Neuron (in vitro differentiated cells): ENCODE measurements around the gene MUC6.

Experiments used
- H2AFZ ChIP-seq: one replicate; pipeline ENCODE4 v1.6.1; 2013; ENCODE audit warnings: low read depth, mild to moderate bottlenecking, inconsistent platforms, low read length, moderate library complexity
- H3K27me3 ChIP-seq: one replicate; pipeline ENCODE4 v1.6.1; 2013; ENCODE audit warnings: low read length; ENCODE audit not compliant: insufficient read depth
- H3K36me3 ChIP-seq: one replicate; pipeline ENCODE4 v1.6.1; 2013; ENCODE audit warnings: low read length; ENCODE audit not compliant: insufficient read depth
- H3K4me1 ChIP-seq: one replicate; pipeline ENCODE4 v1.6.1; 2013; ENCODE audit warnings: low read length; ENCODE audit not compliant: insufficient read depth
- H3K4me3 ChIP-seq: 2 replicates; pipeline ENCODE4 v1.5.1; 2013; ENCODE audit warnings: mild to moderate bottlenecking, low read length, moderate library complexity
- H3K9me3 ChIP-seq: one replicate; pipeline ENCODE4 v1.6.1; 2013; ENCODE audit warnings: low read length

MUC6 gene

DNA sequence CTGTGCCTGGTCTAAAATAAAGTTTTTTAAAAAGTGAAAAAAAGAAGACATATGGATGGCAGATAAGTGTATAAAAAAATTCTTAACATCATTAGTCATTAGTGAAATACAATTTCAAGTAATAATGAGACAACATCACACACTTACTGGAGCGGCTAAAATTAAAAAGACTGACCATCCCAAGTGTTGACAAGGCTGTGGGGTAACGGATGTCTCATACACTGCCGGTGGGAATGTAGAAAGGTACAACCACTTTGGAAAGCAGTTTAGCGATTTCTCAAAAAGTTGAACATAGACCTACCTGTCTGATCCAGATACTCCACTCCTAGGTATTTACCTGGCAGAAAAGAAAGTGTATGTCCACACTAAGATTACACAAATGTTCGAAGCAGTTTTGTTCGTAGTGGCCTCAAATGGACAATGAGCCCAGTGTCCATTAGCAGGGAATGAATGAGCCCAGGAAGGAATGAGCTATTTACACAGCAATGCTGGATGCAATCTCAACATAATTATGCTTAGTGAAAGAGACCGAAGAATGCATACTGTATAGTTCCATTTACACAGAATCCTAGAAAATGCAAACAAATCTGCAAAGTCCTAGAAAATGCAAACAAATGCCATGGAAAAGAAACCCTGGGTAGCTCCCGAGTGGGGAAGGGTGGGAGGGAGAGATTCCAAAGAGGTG lies 31.4 kb upstream of the MUC6 start:
- Histone ChIP-seq H2AFZ (no peak overlapping the region), H3K9me3 (peaks cover 2% of the 10 kb centered on the region), H3K36me3 (no peaks in the 10 kb centered on the region)

DNA sequence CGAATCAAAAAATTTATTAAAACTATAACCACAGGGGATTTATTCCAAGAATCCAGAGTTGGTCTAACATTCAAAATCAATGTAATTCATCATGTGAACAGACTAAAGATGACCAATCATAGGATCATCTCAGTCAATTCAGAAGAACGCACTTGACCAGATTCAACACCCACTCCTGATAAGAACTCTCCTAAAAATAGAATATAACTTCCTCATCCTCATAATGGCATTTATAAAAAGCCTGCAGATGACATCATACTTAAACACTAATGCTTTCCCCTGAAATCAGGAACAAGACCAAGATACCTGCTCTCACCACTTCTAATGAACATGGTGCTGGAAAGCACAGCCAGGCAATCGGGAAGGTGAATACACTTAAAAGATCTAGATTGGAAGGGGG lies 27.6 kb upstream of the MUC6 start:
- H3K4me1 ChIP-seq: no peaks in the 10 kb centered on the region
- no peaks in the 10 kb centered on the region for H3K36me3 ChIP-seq
- H3K4me3 ChIP-seq: no peak overlapping the region
- H2AFZ ChIP-seq: no peak overlapping the region
- no peaks in the 10 kb centered on the region for H3K27me3 ChIP-seq
- H3K9me3 ChIP-seq: peaks cover 5% of the 10 kb centered on the region

More for the DNA sequence above, 31.4 kb upstream of the MUC6 start:
- Histone ChIP-seq H3K4me1 (no peaks in the 10 kb centered on the region), H3K4me3 (no peak overlapping the region), H3K27me3 (peaks cover 1% of the 10 kb centered on the region)

DNA sequence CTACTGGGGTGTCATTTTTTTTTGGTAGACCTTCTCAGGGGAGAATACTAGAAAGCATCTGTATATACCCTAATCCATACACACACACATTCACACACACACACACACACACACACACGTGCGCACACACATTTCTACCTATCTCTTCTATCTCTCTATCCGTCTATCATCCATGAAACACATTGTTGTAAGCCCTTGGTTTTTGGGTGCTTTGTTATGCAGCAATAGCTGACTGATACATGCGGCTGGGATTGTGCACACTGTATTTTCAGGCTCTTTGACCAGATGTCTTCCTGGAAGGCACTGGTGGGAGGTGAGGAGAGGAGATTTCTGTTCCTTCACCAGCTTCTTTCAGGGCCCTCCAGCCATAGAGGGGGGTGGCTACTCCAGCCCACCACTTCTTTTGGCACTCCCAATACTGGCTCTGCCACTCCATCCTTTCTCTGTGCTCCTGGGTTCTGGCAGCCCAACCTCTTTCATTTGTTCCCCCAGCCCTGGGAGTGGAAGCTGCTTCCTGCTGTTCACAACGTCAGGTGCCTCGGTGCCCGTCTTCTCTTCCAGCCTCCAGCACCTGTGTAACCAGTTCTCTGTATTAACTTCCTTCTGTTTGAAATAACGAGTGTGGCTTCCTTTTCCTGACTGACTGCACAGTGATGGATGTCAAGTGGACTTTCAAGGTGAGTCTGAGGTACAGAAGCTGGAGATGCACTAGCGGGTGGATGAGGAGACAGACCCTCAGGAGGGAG lies 25.7 kb upstream of the MUC6 start:
- Histone ChIP-seq H2AFZ (no peak overlapping the region), H3K9me3 (peaks cover 6% of the 10 kb centered on the region), H3K27me3 (no peaks in the 10 kb centered on the region), H3K4me1 (no peaks in the 10 kb centered on the region), H3K36me3 (no peaks in the 10 kb centered on the region), H3K4me3 (no peak overlapping the region)

DNA sequence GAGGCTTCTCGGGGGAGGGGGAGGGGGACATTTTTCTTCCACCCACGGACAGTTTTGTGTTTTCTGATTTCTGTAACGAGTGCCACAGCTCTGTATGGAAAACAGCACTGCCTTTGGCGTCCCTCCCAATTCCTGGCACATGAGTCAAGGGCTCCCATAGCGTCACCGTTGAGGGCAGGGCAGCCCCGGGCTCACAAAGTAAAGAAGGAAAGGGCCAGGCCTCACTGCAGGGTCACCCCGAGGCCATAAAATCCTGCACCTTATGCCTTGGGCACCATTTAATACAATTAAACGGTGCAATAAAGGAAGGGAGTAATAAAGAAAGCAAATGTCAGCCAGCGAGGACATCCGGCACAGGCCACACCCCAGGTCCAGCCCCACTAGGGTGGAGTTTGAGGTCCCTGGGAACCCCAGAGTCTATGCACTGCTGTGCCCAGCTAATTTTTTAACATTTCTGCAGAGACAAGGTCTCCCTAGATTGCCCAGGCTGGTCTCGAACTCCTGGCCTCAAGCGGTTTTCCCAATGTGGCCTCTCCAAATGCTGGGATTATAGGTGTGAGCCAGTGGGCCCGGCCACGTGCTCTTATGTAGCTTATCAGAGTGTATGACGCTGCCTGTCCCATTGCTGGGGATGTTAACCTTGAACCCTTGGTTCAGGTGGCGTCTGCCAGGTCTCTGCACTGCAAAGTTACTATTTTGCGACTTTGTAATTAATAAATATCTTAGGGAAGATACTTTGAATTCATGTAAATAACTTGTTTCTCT lies 24.5 kb upstream of the MUC6 start:
- no peaks in the 10 kb centered on the region for H3K36me3 ChIP-seq
- no peak overlapping the region for H2AFZ ChIP-seq
- no peaks in the 10 kb centered on the region for H3K27me3 ChIP-seq
- H3K4me3 ChIP-seq: no peak overlapping the region
- H3K9me3 ChIP-seq: peaks cover 6% of the 10 kb centered on the region
- no peaks in the 10 kb centered on the region for H3K4me1 ChIP-seq

DNA sequence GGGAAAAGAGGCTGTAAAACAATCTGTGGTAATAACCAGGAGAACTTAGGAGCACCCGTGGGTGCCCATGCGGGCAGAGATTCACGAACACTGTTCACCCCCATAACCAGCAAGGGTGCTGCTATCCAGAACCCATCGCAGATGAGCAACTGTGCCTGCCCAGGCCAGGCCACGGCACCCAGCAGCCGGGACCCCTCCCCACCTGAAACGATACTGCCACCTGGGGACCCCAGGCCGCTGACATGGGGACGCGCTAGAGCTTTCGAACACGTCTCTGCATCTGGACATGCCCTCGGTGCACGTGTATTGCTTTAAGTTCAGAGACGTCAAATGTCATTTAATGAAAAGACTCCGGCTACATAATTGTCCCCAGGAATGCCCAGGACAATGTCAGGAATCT lies 23.9 kb upstream of the MUC6 start:
- Histone ChIP-seq H3K4me3 (no peak overlapping the region), H3K27me3 (no peaks in the 10 kb centered on the region), H2AFZ (no peak overlapping the region), H3K4me1 (no peaks in the 10 kb centered on the region), H3K9me3 (peaks cover 4% of the 10 kb centered on the region), H3K36me3 (no peaks in the 10 kb centered on the region)

DNA sequence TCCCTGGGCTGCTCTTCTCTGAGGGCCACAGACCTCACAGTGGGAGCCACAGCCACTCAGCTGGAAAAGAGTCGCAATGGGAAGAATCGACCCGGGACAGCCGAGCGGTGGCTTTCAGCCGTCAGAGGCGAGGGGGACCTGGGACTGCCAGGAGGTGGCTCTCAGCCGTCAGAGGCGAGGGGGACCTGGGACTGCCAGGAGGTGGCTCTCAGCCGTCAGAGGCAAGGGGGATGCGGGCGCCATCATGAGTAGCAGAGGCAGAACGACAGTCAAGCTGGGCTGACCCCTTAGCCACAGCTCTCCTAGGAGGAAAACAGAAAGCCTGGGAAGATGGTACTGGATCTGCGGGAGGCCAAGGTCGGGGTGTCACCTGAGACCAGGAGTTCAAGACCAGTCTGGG lies 23.2 kb upstream of the MUC6 start:
- Histone ChIP-seq H3K27me3 (no peaks in the 10 kb centered on the region), H3K36me3 (no peaks in the 10 kb centered on the region), H3K4me1 (no peaks in the 10 kb centered on the region), H2AFZ (no peak overlapping the region), H3K9me3 (peaks cover 4% of the 10 kb centered on the region), H3K4me3 (no peak overlapping the region)

DNA sequence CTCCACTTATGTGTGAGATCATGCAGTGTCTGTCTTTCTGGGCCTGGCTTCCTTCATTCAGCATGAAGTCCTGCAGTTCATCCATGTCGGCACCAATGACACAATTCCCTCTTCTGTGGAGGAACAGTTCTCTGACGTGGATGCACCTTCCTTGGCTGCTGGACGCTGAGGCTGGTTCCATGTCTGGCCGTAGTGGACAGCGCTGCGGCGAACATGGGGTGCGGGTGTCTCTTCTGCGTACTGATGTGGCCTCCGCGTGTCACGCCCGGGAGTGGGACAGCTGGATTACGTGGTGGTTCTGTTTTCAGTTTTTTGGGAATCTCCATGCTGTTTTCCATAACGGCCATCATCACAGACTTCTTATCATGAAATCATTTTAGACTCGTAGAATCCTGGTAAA lies 21.3 kb upstream of the MUC6 start:
- H3K9me3 ChIP-seq: peaks cover 4% of the 10 kb centered on the region

DNA sequence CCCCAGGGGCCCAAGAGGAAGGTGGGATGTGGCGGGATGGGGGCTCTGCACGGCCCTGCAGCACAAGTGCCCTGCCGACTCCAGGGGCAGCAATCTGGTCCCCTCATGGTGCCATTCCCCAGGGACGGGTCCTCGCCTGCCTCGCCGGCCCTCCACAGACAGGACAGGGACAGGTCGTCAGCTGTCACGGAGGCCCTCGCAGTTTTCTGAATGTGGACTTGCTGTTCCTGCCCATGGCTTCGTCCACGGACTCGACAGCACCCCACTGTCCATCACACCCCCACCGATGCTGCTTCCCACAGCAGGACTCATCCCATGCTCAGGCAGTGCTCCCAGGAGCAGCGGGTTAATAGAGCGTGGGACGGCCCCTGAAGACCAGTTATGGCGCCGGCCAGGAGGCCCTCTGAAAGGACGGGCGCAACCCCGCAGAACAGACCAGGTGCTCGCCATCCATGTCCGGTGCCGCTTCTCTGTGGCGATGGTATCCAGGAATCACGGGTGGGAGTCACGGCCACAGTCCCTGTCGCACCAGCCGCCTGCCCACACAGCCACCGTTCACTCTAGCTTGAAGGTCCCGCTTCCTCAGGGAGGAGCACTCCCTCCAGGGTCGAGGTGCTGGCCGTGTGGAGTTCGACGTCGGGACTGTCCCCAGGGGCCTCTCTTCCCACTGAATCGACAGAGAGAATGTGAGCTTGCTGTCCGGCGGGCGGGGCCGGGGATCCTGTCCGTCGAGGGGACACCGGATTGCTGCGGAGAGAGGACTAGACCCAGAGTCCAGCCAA lies 19.7 kb upstream of the MUC6 start:
- no peaks in the 10 kb centered on the region for H3K4me1 ChIP-seq
- H2AFZ ChIP-seq: no peak overlapping the region
- no peaks in the 10 kb centered on the region for H3K27me3 ChIP-seq
- no peaks in the 10 kb centered on the region for H3K36me3 ChIP-seq
- H3K4me3 ChIP-seq: no peak overlapping the region
- H3K9me3 ChIP-seq: peaks cover 2% of the 10 kb centered on the region

More for the DNA sequence above, 21.3 kb upstream of the MUC6 start:
- H3K4me1 ChIP-seq: no peaks in the 10 kb centered on the region
- no peak overlapping the region for H3K4me3 ChIP-seq
- H3K27me3 ChIP-seq: no peaks in the 10 kb centered on the region
- H2AFZ ChIP-seq: no peak overlapping the region
- H3K36me3 ChIP-seq: no peaks in the 10 kb centered on the region

DNA sequence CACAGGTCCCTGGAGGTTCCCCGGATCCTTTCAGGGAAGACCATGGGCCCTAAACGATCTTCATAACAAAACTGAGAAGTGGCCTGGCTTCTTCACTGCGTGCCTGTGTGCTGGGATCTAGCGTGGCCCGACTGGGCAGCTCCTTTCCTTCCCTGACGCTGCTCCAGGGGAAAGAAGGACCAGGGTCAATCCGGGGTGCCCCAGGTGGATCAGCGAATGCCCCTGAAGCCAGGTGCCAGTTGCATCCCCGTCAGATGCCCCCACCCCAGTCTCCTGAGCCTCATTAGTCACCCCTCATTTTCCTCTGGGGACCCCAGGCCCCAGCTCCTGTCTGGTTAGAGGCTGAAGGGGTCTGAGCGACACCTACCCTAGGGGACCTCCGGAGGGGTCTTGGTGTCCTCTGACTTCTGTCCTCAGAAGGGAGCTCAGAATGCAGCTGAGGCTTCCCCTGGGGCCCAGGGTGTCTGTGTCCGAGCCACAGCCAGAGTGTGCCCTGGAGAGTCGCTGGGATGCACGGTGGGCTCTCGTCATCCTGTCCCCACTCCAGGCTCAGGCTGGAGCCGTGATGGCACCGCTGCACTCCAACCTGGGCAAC lies 18.7 kb upstream of the MUC6 start:
- no peaks in the 10 kb centered on the region for H3K4me1 ChIP-seq
- H2AFZ ChIP-seq: no peak overlapping the region
- no peaks in the 10 kb centered on the region for H3K36me3 ChIP-seq
- no peaks in the 10 kb centered on the region for H3K27me3 ChIP-seq
- no peak overlapping the region for H3K4me3 ChIP-seq
- H3K9me3 ChIP-seq: peaks cover 2% of the 10 kb centered on the region

DNA sequence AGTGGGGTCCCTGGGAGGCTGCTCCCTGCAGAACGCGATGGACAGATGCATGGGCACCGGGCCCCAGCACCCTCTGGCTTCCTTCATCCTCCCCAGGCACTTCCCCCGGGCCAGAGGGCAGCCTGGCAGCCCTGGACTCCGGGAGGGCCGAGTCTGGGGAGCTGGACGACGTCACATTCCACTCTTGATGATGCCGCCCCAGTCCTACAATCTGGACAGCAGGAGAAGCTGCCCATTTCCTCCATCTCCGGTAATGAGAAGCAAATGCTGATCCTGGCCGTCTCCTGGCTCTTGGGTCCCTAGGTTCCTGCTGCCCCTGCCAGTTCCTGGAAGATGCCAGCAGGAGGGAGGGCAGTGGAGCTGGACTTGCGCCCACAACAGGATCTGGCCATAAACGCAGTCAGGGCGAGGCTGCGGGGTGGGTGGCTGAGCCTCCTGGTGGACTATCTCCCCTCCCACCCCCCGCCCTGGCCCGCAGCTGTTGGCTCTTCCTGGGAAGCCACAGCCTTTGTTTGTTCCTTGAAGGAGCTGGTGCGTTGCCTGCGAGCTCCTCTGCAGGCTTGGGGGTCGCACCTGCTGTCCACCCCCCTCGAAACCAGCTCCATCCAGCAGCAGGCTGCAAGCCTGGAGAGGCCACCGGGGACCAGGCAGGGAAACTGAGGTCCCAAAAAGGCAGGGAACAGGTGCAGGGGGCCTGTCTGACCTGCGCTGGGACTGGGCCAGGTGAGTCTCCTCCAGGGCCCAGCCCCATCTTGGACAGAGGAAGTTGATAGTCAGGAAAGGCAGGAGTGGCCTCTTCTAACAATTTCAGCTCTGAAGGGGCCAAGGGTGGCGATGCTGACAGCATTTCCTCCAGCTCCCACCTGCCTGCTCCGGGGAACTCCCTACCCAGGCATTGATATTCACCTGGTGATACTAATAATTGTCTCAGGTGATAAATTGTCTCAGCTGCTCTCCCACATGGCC lies 17.9 kb upstream of the MUC6 start:
- Histone ChIP-seq H3K4me1 (no peaks in the 10 kb centered on the region), H3K9me3 (peaks cover 2% of the 10 kb centered on the region), H2AFZ (no peak overlapping the region), H3K4me3 (no peak overlapping the region), H3K36me3 (no peaks in the 10 kb centered on the region), H3K27me3 (no peaks in the 10 kb centered on the region)

DNA sequence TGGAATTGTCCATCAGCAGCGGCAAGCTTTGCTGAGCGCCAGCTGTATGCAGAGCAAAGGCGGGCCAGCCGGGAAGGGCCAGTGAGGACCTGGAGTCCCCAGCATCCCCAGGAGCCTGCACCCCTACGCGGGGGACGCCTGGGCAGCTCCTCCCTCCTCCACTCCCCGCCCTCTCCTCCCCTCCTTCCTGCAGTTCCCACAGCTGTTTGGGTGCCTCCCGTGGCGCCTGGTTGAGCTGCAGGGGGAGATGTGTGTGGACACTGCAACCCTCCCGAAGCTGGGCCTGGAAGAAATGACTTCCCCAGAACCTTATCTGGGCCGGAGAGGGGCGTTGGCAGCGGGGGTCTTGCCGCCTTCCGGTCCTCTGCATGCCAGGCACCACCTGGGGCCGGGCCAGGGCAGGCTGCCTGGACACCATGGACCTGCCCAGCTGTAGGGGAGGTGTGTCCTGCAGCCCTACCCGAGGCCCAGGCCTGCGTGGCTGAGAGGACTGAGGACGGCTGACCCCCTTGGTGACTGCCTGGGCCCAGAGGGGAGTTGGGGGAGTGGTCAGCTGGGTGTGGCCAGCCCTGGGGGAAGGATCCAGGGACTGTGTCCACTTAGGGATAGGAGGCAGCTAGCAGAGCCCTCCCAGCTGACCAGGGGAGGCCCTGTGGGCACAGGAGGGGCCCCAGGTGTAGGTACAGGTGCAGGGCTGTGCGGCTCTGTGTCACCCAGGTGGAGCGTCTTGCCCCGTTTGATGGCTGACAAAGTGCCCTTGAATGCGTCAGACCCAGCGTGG lies 16.8 kb upstream of the MUC6 start:
- Histone ChIP-seq H3K9me3 (peaks cover 2% of the 10 kb centered on the region), H2AFZ (no peak overlapping the region), H3K4me1 (no peaks in the 10 kb centered on the region), H3K36me3 (no peaks in the 10 kb centered on the region), H3K27me3 (peaks cover 1% of the 10 kb centered on the region), H3K4me3 (no peak overlapping the region)
